CMK (cell line): ENCODE results near the gene NCS1.
"Not testable (repeated sequence)": the region's sequence is repeated elsewhere in the genome, so short reads cannot be mapped to it uniquely, and the experiment has no call there.

Experiments used
- DNase-seq: peaks from one replicate; pipeline ENCODE4 v3.0.0-alpha.2; 2010; ENCODE audit warnings: low read depth

NCS1 gene

GRCh38 chr9:130237763-130238524, 65.7 kb downstream of the NCS1 start:
- DNase-seq: no peak

DNA sequence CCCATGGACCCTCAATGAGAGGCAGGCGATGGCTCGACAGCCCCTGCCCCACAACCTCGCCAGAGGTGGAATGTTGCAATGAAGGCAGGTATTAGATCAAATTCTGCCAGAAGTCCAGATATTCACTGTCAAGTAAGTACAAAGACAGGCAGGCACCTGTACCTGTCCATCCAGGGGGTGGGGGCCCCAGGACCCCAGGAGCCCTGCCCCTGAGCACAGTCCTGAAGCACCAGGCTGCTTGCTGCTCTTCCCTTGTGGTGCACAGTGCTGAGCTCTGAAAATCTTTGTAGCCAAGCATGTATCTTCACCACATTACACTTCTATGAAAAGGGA, 67.1 kb downstream of the NCS1 start:
- no peak for DNase-seq

DNA sequence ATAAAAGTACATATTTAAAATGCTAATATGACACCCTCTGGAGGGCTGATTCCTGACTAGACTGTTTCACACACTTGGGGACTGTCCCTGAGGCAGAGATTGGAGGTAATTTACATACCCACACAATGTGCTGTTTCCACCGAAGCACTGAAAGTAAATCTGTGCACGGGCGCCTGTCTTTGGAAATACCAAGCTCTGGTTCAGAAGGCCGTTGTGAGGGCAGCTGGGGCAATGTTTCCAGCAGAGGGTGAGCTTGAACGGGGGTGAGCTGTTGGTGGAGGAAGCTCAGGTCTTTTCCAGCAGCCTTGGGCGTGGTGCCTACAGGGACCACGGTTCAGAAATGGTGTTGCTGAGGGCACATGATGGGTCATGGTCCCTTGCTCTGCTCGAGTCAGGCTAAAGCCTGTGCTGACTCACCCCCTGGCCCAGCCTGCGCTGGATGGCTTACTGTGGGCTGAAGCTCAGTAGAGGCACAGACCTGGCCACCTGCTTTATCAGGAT, 67.6 kb downstream of the NCS1 start:
- DNase-seq: no peak

- DNase-seq: peak; percentile 70
Observed at GRCh38 chr9:130240410-130241197, 68.4 kb downstream of the NCS1 start.

DNA sequence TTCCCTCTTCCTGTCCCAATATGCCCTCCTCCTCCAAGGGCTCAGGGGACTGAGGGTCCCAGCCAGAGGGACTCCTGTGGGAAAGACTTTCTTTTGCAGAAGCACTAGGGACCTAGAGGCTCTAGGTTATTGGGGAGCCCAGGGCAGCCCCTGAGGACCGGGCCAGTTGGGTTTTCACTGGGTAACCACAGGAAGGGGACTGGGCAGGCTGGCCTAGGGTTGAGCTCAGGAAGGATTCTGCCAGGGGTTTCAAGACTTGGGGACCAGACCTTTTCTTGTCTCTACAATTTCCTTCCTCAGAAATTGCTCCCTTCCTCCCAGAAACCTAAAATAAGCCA, 69.0 kb downstream of the NCS1 start:
- DNase-seq: no peak

DNA sequence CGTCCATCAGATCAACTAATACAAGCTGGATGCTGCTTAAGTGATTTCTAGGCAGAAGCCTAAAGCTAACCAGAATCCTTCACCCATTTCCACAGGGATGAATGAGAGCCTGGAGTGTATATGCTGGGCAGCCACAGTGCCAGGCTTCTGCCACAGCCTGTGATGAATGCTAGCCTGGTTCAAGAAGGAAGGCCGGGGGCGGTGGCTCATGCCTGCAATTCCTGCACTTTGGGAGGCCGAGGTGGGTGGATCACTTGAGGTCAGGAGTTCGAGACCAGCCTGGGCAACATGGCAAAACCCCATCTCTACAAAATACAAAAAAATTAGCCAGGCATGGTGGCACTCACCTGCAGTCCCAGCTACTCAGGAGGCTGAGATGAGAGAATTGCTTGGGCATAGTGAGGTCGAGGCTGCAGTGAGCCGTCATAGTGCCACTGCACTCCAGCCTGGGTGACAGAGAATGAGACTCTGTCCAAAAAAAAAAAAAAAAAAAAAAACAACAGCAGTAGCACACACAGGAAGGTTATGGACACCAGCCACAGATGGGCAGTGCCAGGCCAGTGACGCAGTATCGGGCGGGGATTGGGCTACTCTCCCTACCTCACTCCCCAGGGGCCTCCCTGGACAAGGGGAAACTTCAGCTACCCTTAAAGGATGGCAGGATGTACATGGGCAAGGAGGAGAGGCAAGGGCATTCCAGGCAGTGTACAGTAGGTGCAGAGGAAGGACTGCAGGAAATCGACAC, 70.2 kb downstream of the NCS1 start:
- no peak for DNase-seq

GRCh38 chr9:130243015-130243881, 71.0 kb downstream of the NCS1 start:
- peak; percentile 70 for DNase-seq

GRCh38 chr9:130243882-130244170, 71.6 kb downstream of the NCS1 start:
- no peak for DNase-seq

- DNase-seq: no peak
Observed at GRCh38 chr9:130244548-130245165, 72.5 kb downstream of the NCS1 start.

DNA sequence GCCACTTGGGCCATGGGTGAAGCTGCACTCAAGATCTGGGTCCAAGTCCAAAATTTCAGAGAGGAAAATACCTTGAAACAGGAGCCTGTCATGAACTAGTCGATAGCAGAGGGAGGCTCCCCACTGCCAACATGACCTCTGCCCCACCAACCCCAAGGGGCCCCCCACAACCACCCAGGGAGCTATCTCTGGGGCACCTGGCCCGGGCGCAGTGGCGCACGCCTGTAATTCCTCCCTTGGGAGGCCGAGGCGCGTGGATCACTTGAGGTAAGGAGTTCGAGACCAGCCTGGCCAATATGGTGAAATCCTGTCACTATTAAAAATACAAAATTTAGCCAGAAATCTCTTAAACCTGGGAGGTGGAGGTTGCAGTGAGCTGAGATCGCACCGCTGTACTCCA, 73.3 kb downstream of the NCS1 start:
- no peak for DNase-seq

GRCh38 chr9:130246126-130246525, 73.9 kb downstream of the NCS1 start:
- no peak for DNase-seq

DNA sequence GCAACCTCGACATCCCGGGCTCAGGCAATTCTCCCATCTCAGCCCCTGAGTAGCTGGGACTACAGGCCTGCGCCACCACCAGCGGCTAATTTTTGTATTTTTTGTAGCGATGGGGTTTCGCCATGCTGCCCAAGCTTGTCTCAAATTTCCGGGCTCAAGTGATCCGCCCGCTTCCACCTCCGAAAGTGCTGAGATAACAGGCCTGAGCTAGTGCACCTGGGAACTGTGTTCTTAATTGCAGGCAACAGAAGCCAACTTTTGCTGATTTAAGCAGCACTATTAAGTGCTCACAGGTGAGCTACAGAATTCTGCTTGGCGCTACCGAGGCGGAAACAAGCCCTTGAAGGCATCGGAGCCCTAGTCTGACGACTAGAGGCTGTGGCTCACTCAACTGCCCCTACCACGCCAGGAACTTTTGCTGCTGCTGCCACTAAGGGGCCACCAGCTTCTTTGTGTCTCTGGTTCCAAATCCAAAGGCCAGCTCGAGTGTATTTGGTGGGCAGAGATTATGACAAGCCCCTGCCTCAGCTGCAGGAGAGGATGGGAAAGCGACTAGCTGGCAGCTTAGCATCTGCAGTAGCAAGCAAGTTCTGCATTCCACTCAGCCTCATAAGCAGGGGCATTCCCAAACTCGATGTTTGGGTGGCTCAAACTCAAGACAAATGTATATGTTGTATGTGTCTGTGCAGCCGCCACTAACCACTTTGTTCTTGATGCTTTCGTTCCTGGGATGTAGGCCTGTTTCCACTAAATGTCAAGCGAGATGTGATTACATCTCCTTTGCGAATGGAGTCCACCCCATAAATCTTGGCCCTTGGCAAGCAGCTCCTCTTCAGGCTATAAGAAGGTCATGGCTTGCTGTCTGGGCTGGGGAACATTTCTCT, 82.8 kb downstream of the NCS1 start:
- no peak for DNase-seq

DNA sequence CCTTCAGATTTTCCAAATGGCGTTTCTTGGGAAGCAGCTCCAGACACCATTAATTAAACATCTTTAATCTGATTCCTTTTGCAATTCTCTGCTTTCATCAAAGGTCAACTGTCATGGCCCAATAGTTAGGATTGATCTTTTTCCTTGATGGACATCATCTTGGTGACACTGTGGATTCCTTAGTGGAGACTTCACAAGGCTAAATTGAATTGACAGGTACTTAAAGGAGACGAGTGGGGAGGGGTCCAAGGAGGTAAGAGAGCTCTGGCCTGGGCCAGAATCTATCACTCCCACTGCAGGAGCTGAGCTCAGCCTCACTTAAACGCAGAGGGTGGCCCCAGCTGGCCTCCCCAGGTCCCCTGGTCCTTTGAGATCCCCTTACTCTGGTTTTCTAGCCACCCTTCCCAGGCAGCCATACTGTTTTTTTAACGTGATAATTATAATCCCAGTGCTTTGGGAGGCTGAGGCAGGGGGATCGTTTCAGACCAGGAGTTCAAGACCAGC, 83.5 kb downstream of the NCS1 start:
- DNase-seq: no peak

GRCh38 chr9:130256644-130257043, 84.4 kb downstream of the NCS1 start:
- no peak for DNase-seq

- DNase-seq: not testable (repeated sequence)
Observed at GRCh38 chr9:130258137-130258536, 85.9 kb downstream of the NCS1 start.

GRCh38 chr9:130259044-130259443, 86.8 kb downstream of the NCS1 start:
- DNase-seq: no peak

DNA sequence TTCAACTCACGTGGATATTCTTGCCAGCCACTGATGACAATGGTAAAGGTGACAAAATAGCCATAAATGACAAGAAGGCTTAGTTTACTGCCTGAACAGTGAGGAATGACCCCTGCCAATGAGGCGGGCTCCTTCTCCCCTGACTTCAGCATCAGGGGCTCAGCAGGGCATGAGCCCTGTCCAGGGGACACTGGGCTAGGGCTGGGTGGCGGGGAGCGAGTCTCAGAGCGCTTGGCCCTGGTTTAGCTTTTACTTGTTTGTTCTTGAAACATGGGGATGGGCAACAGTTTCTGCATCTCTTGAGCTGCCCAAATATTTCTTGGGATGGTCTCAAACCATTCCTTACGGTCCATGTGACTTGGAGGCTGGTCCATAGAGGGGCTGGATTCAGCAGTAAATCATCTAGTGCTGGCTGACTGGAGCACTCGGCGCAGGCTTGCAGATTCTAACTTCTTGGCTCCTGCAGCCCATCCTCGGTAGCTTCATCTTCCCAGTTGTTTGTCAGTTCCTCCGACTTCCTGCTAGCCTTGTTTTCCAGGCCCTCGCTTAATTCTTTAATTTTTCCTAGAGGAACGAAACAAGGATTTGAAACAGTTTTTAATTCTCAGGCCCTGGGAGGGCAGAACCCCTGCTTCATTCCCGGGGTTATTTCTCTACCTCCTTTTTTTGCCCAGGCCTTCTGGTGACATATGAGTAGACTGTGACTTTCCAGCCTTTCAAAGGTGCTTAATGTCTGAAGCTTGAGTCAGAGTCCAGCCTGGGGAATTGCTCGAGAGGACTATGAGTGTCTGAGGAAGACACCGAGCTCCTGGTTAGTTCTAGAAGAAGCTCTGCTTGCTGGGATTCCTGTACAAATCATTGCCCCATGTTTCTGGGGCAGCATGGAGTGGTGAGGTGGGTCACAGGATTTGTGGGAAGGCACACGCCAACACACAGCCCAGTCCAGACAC, 88.9 kb downstream of the NCS1 start:
- DNase-seq: no peak

DNA sequence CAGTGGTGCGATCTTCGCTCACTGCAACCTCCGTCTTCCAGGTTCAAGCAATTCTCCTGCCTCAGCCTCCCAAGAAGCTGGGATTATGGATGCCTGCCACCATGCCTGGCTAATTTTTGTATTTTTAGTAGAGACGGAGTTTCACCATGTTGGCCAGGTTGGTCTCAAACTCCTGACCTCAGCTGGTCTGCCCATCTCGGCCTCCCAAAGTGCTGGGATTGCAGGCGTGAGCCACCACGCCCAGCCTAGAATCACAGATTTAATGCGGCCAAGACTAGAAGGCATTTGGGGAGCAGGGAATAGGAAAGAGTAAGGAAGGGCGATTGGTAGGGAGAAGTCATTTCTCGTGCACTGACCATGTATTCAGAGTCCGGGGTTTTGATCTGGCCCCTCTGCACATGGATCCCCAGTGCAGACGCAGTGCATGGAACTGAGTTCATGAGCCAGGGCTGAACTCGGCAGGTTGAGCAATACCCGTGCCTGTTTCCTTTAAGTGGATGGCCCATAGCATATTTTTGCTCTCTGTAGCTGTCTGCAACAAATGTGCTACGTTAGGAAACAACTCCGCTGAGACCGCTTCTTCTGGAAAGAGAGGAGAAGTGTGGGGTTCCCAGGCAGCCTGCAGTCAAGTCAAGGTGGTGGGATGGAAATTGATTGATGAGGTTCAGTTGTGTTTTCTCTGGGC, 90.0 kb downstream of the NCS1 start:
- DNase-seq: no peak

DNA sequence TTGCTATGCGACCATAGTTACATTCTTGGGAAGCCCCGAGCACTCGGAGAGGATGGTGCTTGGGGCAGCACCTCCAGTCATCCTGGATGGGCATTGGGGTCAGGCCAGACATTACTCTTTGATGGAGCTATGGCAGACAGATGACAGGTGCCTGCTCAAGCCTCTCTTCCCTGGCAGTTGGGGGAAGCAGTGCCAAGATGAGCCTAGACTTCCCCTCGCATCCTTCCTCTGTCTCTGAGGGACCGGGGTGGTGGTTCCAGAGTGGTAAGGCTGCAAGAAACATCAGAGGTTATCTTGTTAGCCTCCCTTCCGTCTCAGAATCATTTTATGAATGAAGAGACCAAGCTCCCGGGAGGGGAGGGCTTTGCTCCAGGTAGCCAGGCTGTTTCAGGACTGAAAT, 90.6 kb downstream of the NCS1 start:
- no peak for DNase-seq
